Glutamatergic neuron (in vitro differentiated cells): ENCODE results near the gene ABHD11. TPM values are rescaled to one million over a fixed set of nuclear protein-coding genes. Genes with fewer than 3 reads are reported as not detected.

ENCODE experiments used
- DNase-seq: peaks from one replicate; pipeline ENCODE4 v3.0.0; 2022
- H3K27ac Mint-ChIP-seq: one replicate; pipeline ENCODE4 v1.8.0; 2020; ENCODE audit warnings: mild to moderate bottlenecking, mixed read lengths, inconsistent platforms; ENCODE audit not compliant: unreplicated experiment
- H3K27me3 Mint-ChIP-seq: one replicate; pipeline ENCODE4 v1.8.0; 2020; ENCODE audit warnings: mild to moderate bottlenecking, moderate library complexity, mixed read lengths, inconsistent platforms; ENCODE audit not compliant: unreplicated experiment
- H3K36me3 Mint-ChIP-seq: one replicate; pipeline ENCODE4 v1.8.0; 2020; ENCODE audit warnings: mild to moderate bottlenecking, mixed read lengths, inconsistent platforms; ENCODE audit not compliant: unreplicated experiment
- H3K4me1 Mint-ChIP-seq: one replicate; pipeline ENCODE4 v1.8.0; 2020; ENCODE audit warnings: mild to moderate bottlenecking, low read depth, mixed read lengths, inconsistent platforms; ENCODE audit not compliant: unreplicated experiment
- H3K4me3 Mint-ChIP-seq: one replicate; pipeline ENCODE4 v1.8.0; 2020; ENCODE audit warnings: mild to moderate bottlenecking, mixed read lengths, inconsistent platforms; ENCODE audit not compliant: unreplicated experiment
- H3K9me3 Mint-ChIP-seq: one replicate; pipeline ENCODE4 v1.8.0; 2020; ENCODE audit warnings: mild to moderate bottlenecking, moderate library complexity, mixed read lengths, inconsistent platforms; ENCODE audit not compliant: unreplicated experiment
- total RNA-seq: library from RNA; stranded (reverse); fragmentation: NEBNext Ultra II Directional; extraction: Animal tissue kit (Norgen Biotek cat#: 25700); gene quantifications from one replicate; pipeline ENCODE4 v1.2.1, GENCODE V29; 2021; ENCODE audit not compliant: unreplicated experiment
- TF ChIP-seq, protein P1 (sequence below): fragments of 200-600 bp; sonication (generic); IDR thresholded peaks from one replicate; pipeline ENCODE4 v1.5.0; 2021; ENCODE audit not compliant: partially characterized antibody, unreplicated experiment

ABHD11 gene
- total RNA-seq, 1 donor from 2014 or later, result 13.9 TPM

DNA sequence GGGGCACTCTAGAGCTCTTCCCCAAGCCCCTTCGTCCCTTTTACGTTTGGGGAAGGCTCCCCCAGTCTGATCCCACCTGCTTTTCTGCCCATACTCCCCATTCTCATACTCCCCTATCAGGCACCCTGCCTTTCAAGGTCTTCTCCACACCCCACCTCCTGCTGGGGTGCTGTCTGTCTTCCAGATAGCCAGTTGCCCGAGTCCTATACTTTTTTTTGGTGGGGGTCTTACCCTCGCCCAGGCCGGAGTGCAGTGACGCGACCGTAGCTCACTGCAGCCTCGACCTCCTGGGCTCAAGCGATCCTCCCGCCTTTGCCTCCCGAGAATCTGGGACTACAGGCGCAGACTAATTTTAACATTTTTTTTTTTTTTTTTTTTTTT is 775 bp upstream of the ABHD11 start:
- H3K9me3 Mint-ChIP-seq, result peaks cover 8% of the 10 kb centered on the region
- peak overlapping the region; percentile 95 for H3K4me3 Mint-ChIP-seq
- DNase-seq, result no peak
- TF ChIP-seq, protein P1, sequence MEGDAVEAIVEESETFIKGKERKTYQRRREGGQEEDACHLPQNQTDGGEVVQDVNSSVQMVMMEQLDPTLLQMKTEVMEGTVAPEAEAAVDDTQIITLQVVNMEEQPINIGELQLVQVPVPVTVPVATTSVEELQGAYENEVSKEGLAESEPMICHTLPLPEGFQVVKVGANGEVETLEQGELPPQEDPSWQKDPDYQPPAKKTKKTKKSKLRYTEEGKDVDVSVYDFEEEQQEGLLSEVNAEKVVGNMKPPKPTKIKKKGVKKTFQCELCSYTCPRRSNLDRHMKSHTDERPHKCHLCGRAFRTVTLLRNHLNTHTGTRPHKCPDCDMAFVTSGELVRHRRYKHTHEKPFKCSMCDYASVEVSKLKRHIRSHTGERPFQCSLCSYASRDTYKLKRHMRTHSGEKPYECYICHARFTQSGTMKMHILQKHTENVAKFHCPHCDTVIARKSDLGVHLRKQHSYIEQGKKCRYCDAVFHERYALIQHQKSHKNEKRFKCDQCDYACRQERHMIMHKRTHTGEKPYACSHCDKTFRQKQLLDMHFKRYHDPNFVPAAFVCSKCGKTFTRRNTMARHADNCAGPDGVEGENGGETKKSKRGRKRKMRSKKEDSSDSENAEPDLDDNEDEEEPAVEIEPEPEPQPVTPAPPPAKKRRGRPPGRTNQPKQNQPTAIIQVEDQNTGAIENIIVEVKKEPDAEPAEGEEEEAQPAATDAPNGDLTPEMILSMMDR, result no peak
- H3K36me3 Mint-ChIP-seq, result no peaks in the 10 kb centered on the region
- peak overlapping the region; percentile 93 for H3K27ac Mint-ChIP-seq
- H3K4me1 Mint-ChIP-seq, result peaks cover 7% of the 10 kb centered on the region
- H3K27me3 Mint-ChIP-seq, result peaks cover 10% of the 10 kb centered on the region

DNA sequence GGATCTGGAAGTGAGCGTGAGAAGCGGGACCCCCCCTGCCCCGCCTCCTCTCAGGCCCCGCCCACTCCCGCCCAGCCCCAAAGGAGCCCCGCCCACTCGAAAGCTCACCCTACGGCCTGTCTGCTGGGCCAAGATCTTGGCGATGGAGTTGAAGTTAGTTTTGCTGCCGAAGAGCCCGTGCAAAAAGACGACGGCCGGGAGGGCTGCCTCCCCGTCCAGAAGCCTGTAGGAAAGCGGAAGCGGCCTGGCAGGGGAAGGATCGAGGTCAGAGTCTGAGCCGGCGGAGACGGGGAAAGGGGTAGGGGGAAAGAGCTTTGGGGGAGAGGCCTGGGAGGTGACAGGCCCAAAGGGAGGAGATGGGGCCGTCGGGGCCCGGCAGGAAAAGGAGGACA is 386 bp downstream of the ABHD11 start:
- Mint-ChIP-seq H3K27ac (no peak overlapping the region), H3K9me3 (peaks cover 5% of the 10 kb centered on the region), H3K4me3 (peak overlapping the region; percentile 90), H3K27me3 (peaks cover 7% of the 10 kb centered on the region), H3K36me3 (no peaks in the 10 kb centered on the region), H3K4me1 (peaks cover 5% of the 10 kb centered on the region)
- TF ChIP-seq, protein P1, result no peak
- peak; percentile 53 for DNase-seq

DNA sequence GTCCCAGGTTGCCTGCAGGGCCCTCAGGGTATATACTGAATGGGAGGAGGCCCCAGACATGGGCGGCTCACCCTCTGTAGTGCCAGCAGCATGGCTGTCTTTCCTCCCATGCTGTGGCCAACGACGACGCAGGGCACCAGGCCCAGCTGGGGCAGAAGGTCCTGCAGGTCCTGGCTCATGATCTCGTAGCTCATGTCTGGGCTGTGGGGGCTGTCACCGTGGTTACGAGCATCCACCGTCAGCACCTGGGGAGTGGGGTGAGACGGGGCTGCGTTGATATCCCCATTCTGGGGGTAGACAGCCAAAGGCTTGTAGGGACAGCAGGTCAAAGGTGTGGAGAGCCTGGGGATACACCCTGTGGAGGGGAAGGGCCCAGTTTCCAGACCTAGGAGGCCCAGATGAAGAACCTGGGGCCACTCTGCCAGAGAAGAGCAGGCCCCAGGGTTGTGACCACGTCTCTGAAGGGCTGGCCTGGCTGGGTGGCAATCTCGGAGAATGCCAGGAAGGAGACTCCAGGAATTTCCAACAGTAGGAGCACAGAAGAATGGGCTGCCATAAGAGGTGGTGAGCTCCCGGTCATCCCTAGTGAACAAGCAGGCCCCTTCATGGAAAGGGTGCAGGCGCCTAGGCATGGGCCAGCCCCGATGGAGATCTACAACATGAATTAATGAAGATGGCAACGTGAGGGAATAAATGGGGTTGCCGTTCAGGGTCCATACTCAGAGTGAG is 947 bp downstream of the ABHD11 start:
- no peak overlapping the region for H3K27ac Mint-ChIP-seq
- peaks cover 4% of the 10 kb centered on the region for H3K4me1 Mint-ChIP-seq
- peaks cover 5% of the 10 kb centered on the region for H3K9me3 Mint-ChIP-seq
- peaks cover 6% of the 10 kb centered on the region for H3K27me3 Mint-ChIP-seq
- H3K4me3 Mint-ChIP-seq, result peak overlapping the region; percentile 90
- H3K36me3 Mint-ChIP-seq, result no peaks in the 10 kb centered on the region
- no peak for DNase-seq
- TF ChIP-seq, protein P1, result no peak

DNA sequence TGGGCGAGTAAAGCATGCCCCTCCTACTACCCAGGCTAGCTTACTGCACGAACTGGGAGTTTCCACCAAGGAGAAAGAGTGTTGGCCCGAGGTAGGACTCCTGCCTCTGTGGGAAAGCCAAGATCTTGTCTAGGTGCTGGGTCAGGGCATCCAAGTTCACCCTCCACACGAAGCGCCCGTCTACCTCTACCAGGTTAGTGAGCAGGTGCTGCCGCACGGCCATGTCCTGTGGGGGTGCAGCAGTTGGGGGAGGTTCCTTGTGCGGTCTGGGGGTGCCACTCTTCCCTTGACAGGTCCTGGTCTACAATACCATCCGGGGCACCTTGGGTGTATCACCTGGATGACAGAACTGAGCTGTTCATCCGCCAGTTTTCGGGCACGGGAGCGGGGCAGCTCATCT is 1.7 kb downstream of the ABHD11 start:
- H3K4me1 Mint-ChIP-seq, result peaks cover 4% of the 10 kb centered on the region
- TF ChIP-seq, protein P1, result no peak
- H3K9me3 Mint-ChIP-seq, result peaks cover 5% of the 10 kb centered on the region
- peak overlapping the region; percentile 90 for H3K4me3 Mint-ChIP-seq
- no peak for DNase-seq
- H3K27me3 Mint-ChIP-seq, result peaks cover 6% of the 10 kb centered on the region
- H3K36me3 Mint-ChIP-seq, result no peaks in the 10 kb centered on the region
- H3K27ac Mint-ChIP-seq, result no peak overlapping the region

DNA sequence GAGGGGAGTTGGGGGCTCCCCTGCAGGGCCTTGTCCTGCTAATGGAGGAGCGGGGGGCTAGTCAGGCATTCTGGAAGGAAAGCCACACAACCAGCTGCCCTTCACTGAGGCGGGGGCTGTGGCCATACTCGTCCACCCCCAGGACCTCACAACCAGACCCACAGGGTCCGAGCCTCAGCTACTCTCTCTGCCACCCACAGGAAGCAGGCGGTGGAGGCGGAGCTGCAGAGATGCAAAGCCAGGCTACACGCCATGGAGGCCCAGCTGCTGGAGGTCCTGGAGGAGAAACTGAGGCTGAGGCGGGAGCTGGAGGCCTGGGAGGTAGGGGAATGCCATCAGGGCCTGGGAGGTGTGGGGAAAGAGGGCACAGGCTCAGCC is 3.1 kb downstream of the ABHD11 start:
- no peak overlapping the region for H3K4me3 Mint-ChIP-seq
- no peaks in the 10 kb centered on the region for H3K36me3 Mint-ChIP-seq
- peaks cover 6% of the 10 kb centered on the region for H3K27me3 Mint-ChIP-seq
- DNase-seq, result no peak
- H3K9me3 Mint-ChIP-seq, result peaks cover 4% of the 10 kb centered on the region
- TF ChIP-seq, protein P1, result no peak
- no peak overlapping the region for H3K27ac Mint-ChIP-seq
- H3K4me1 Mint-ChIP-seq, result no peaks in the 10 kb centered on the region
